Suppressor macrophage treated with lipopolysaccharide for 1 hour (primary cell): Measurements from ENCODE around the gene MSANTD1.

Experiments used
- DNase-seq, 3 donors: peaks; one replicate each; pipeline ENCODE4 v3.0.0-alpha.2; 2020 to 2022

MSANTD1 gene

GRCh38 chr4:3304831-3305609 is 56.1 kb downstream of the MSANTD1 start:
- no peak for DNase-seq

DNA sequence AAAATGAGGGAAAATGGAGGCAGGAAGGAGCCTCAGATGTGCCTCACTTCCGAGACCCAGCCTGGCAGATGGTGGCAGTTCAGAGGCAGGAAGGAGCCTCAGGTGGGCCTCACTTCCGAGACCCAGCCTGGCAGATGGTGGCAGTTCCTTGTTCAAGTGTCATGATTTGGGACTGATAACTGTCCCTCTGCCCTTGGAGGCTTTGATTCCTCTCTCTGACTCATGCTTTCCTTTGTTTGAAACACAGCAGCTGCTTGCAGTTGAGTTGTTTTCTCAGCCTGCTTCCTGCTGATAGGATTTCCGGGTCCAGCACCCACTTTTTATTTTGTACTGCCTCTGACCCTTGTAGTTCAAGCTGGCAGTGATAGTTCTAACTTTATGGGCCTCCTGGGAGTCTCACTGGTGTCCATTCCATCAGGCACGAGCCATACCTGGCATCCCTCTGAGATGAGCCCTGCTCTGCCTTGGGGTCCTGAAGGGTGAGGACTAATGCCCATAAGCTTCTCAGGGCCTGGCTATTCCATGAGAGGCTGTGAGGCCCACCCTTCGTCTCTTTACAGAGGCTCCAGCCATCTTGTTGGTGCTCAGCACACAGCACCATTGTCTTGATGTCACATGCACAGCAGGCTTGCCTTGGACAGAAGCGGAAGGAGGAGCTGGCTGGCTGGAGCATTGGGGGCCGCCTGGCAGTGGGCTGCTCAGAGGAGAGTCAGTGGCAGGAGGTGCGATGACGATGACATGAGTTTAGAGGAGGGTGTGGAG is 56.8 kb downstream of the MSANTD1 start:
- peak in 1 of 3 donors; percentile 44 for DNase-seq
